Coronary artery (tissue), 2 donors: Measurements from ENCODE around the gene HMX2.
"Not testable (repeated sequence)": the region's sequence is repeated elsewhere in the genome, so short reads cannot be mapped to it uniquely, and the experiment has no call there.

Experiments
- DNase-seq: peaks from one replicate; pipeline ENCODE4 v3.0.0-alpha.2; 2017; ENCODE audit warnings: low spot score
- H3K27ac ChIP-seq, 2 donors: fragments of 200-600 bp; sonication (generic); one replicate each; pipeline ENCODE4 v1.5.1; 2016 to 2019
- H3K4me3 ChIP-seq: fragments of 200-600 bp; sonication (generic); 2 replicates; pipeline ENCODE4 v1.5.1; 2016; ENCODE audit warnings: mild to moderate bottlenecking, moderate library complexity
- TF ChIP-seq, protein P1 (sequence below): fragments of 200-600 bp; sonication (generic); IDR thresholded peaks from one replicate; pipeline ENCODE4 v1.5.1; 2019; ENCODE audit warnings: antibody characterized with exemption

The HMX2 gene

DNA sequence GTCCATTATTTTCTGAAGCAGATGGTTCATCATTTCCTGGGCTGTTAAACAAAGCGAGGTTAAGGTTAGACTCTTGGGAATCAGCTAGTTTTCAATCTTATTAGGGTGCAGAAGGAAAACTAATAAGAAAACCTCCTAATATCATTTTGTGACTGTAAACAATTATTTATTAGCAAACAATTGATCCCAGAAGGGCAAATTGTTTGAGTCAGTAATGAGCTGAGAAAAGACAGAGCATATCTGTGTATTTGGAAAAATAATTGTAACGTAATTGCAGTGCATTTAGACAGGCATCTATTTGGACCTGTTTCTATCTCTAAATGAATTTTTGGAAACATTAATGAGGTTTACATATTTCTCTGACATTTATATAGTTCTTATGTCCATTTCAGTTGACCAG lies 16.4 kb downstream of the HMX2 start:
- TF ChIP-seq, protein P1, sequence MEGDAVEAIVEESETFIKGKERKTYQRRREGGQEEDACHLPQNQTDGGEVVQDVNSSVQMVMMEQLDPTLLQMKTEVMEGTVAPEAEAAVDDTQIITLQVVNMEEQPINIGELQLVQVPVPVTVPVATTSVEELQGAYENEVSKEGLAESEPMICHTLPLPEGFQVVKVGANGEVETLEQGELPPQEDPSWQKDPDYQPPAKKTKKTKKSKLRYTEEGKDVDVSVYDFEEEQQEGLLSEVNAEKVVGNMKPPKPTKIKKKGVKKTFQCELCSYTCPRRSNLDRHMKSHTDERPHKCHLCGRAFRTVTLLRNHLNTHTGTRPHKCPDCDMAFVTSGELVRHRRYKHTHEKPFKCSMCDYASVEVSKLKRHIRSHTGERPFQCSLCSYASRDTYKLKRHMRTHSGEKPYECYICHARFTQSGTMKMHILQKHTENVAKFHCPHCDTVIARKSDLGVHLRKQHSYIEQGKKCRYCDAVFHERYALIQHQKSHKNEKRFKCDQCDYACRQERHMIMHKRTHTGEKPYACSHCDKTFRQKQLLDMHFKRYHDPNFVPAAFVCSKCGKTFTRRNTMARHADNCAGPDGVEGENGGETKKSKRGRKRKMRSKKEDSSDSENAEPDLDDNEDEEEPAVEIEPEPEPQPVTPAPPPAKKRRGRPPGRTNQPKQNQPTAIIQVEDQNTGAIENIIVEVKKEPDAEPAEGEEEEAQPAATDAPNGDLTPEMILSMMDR: no peak
- DNase-seq: no peak
- H3K27ac ChIP-seq: no peak overlapping the region

DNA sequence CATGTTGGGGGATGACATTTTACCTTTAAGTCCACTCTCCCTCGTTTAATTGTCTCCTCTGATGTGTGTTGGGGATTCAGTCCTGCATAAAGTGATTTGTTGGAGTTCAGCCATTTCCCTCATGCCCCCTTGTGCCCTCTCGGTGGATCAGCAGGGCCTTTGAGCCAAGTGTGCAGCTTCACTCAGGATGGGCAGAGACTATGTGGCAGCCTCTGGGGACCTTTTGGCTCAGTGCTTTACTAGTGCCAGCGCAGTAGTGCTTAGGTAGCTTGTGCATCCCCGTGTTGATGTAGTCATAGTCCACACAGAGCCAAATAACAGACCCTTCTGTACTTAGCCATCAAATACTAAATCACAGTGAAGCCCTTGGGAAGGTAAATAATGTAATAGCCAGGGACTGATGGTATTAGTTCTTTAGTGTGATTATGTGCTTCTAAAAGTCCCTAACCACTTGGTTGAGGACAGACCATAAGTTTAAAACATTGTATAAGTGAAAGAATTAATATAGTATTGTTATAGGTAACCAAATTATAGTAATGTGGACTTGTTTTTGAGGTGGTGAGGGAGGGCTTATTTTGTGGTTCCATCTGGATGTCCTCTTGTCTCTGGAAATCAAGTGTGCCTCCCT lies 17.6 kb downstream of the HMX2 start:
- DNase-seq: no peak
- no peak overlapping the region for H3K27ac ChIP-seq
- TF ChIP-seq, protein P1: no peak
- H3K4me3 ChIP-seq: no peak overlapping the region

More for the DNA sequence above, 16.4 kb downstream of the HMX2 start:
- no peak overlapping the region for H3K4me3 ChIP-seq

DNA sequence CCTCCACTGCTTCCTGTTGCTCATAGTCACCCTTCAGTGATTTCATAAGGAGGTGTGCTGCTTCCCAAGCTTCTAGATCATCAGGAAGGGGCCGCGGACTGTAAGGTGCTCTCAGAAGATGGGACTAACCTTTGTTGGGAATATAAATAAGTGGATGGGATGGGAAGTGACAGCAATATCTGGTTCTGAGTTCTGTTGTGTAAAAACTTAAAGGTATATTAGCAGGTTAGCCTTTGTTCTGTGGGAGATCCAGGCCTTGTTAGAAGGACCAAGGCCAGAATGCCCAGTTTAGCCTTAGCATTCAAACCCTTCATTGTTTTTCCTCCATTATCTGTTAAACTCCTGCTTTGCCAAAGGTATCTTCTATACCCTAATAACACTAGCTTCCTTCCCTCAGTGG lies 18.7 kb downstream of the HMX2 start:
- TF ChIP-seq, protein P1: no peak
- no peak overlapping the region for H3K27ac ChIP-seq
- H3K4me3 ChIP-seq: no peak overlapping the region
- no peak for DNase-seq

DNA sequence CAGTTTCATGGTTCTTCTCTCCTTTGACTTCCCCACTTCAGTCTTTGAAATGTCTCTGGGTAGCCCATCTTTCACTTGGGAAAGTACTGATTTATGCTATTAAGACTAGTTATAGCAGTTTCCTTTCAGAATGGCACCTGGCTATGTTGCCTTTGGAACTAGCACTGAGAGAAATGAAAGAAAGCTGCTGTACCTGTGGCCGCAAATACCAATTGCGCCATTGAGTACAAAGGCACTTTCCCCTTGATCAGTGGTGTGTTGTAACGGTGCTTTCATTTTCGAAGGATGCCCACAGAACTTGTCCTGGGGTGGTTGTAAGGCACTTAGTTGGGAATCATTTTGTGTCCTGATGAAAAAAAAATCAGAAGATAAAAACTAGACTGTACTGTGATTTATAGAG lies 23.0 kb downstream of the HMX2 start:
- TF ChIP-seq, protein P1: no peak

DNA sequence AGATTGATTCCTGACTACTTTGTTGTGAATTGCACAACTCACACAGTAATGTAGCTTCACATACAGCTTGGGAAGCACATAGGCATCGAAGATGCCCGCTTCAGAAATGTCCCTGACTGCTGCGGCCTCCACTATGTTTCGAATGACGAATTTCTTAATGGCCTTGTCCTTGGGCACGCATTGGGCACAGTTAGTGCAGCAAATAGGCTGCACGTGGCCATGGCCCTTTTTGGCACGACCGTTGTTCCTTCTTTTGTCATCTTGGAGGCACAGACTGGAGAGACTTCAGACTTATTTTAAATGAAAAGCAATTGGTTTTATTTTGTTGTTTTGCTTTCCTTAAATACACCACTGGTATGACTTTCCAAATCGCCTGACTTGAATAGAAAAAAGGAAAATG lies 23.7 kb downstream of the HMX2 start:
- not testable (repeated sequence) for H3K4me3 ChIP-seq, DNase-seq, H3K27ac ChIP-seq

More for the DNA sequence above, 23.0 kb downstream of the HMX2 start:
- no peak overlapping the region for H3K4me3 ChIP-seq
- no peak for DNase-seq
- H3K27ac ChIP-seq: no peak overlapping the region

DNA sequence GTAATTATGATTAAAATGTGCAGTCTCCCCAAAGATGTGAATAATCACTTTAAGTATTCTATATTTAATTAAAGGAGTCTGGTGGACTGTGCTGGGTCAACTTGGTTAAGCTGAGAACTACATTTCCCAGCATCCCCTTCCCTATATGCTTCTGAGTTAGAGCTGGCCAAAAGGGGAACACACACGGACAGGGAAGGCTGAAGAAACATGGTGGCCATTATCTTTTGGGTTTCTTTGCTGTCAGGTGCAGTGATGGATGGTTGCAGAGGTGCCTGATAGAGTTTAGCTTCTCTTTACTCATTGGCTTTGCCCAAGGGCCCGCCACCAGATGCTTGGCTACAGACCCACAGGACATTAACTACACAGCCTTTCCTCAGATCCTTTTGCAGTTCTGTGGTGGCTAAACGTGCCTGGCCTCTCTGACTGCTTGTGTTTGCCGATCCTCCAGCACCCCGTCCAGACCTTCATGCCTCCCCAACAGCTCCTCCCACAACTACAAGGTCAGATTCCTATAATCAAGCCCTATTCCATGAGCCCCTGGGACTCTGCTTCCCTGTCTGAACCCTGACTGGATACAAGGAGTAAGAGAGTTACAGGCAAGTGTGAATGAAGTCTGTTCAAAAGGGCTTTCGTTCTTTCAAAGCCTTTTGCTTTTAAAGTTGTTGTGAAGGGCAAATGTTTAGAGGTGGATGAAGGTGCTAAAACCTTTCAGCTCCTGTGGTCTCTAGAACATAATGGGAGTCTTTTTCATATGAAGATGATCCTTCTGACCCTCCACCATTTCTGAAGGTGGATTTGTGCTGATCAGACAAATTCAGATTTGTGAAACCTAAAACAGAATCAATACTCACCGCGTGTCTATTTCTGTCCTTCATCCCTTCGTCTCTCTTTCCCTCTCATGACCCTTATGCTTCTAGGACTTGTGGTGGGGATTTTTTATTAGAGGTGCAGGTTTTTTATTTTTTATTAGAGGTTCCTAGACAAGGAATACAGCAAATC lies 27.8 kb downstream of the HMX2 start:
- no peak for DNase-seq
- TF ChIP-seq, protein P1: no peak
- no peak overlapping the region for H3K4me3 ChIP-seq
- no peak overlapping the region for H3K27ac ChIP-seq

DNA sequence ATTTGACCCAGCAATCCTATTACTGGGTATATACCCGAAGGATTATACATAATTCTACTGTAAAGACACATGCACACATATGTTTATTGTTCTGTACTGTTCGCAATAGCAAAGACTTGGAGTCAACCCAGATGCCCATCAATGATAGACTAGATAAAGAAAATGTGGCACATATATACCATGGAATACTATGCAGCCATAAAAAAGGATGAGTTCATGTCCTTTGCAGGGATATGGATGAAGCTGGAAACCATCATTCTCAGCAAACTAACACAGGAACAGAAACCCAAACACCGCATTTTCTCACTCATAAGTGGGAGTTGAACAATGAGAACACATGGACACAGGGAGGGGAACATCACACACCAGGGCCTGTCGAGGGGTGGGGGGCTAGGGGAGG lies 30.5 kb downstream of the HMX2 start:
- not testable (repeated sequence) for DNase-seq, H3K27ac ChIP-seq, H3K4me3 ChIP-seq
